B cell (primary cell): Measurements from ENCODE around the gene ATP8B3. TPM values are rescaled to one million over a fixed set of nuclear protein-coding genes. Genes with fewer than 3 reads are reported as not detected.

ENCODE experiments used
- ATAC-seq: fragments of 200-7000 bp; cut with Tn5 transposase; one replicate; pipeline ENCODE4 v1.10.0; 2021; ENCODE audit warnings: low read depth, mild to moderate bottlenecking, moderate number of reproducible peaks, moderate library complexity
- CTCF ChIA-PET: fragments of 350-600 bp; sonication (Branson Sonifier 250); formaldehyde crosslinking; loops from one replicate; lab custom pipeline; 2021; ENCODE audit warnings: antibody characterized with exemption, inconsistent platforms; lab: Charles Lee
- POLR2A ChIA-PET: fragments of 350-600 bp; sonication (Branson Sonifier 250); formaldehyde crosslinking; loops from one replicate; lab custom pipeline; 2021; ENCODE audit warnings: antibody characterized with exemption; lab: Charles Lee
- DNase-seq: peaks from one replicate; pipeline ENCODE4 v3.0.0; 2013
- H2AFZ ChIP-seq: 2 replicates; pipeline ENCODE4 v1.6.1; 2012; ENCODE audit warnings: mild to moderate bottlenecking, low read depth, low read length; ENCODE audit not compliant: insufficient read depth, poor library complexity, severe bottlenecking
- H3K27ac ChIP-seq, 2 donors: 1 replicate in 1 of 2; 2 replicates in 1 of 2; pipeline ENCODE4 v1.5.1; 2012 to 2013; ENCODE audit warnings: low read length in 2 of 2, mild to moderate bottlenecking in 2 of 2, moderate library complexity in 1 of 2
- H3K27me3 ChIP-seq, 4 experiments: fragments of 200-600 bp in 1 of 4; sonication (generic) in 1 of 4; replicated peaks in 1 of 4; 1 replicate in 2 of 4; 2 replicates in 2 of 4; pipeline versions ENCODE4 v1.6.1 to v1.7.0; 2013 to 2016; ENCODE audit warnings: low read length in 3 of 4, mild to moderate bottlenecking in 2 of 4, mixed read lengths in 1 of 4, moderate library complexity in 1 of 4; ENCODE audit not compliant: insufficient read depth in 4 of 4, control insufficient read depth in 3 of 4; ENCODE audit errors: control extremely low read depth in 1 of 4
- H3K36me3 ChIP-seq, 2 experiments: replicated peaks in 1 of 2; 1 replicate in 1 of 2; 2 replicates in 1 of 2; pipeline versions ENCODE4 v1.6.1 to v1.7.1; 2013; ENCODE audit warnings: low read length in 1 of 2; ENCODE audit not compliant: insufficient read depth in 2 of 2, control insufficient read depth in 1 of 2; ENCODE audit errors: control extremely low read depth in 1 of 2, extremely low read depth in 1 of 2
- H3K4me1 ChIP-seq, 2 donors: fragments of 200-600 bp in 1 of 2; sonication (generic) in 1 of 2; 1 replicate in 1 of 2; 2 replicates in 1 of 2; pipeline versions ENCODE4 v1.5.1 to v1.6.1; 2013 to 2017; ENCODE audit warnings: low read length in 2 of 2; ENCODE audit not compliant: control insufficient read depth in 2 of 2, insufficient read depth in 2 of 2
- H3K4me2 ChIP-seq: replicated peaks from 2 replicates; pipeline ENCODE3; 2012; ENCODE audit warnings: mild to moderate bottlenecking, low read depth, low read length; ENCODE audit not compliant: poor library complexity, severe bottlenecking
- H3K4me3 ChIP-seq, 5 experiments: fragments of 200-600 bp in 1 of 5; sonication (generic) in 1 of 5; 1 replicate in 3 of 5; 2 replicates in 2 of 5; pipeline versions ENCODE4 v1.5.1 to v1.7.0; 2011 to 2016; ENCODE audit warnings: low read length in 4 of 5, mild to moderate bottlenecking in 4 of 5, low read depth in 2 of 5, control low read depth in 1 of 5, moderate library complexity in 1 of 5; ENCODE audit not compliant: insufficient read depth in 1 of 5; ENCODE audit errors: control extremely low read depth in 1 of 5, extremely low read depth in 1 of 5
- H3K79me2 ChIP-seq: fragments of 200-600 bp; sonication (generic); one replicate; pipeline ENCODE4 v1.6.0; 2016; ENCODE audit warnings: low read length; ENCODE audit not compliant: control insufficient read depth, insufficient read depth
- H3K9ac ChIP-seq: fragments of 200-600 bp; sonication (generic); 2 replicates; pipeline ENCODE4 v1.6.1; 2017; ENCODE audit warnings: mild to moderate bottlenecking, low read length, moderate library complexity
- H3K9me3 ChIP-seq, 3 donors: one replicate each; pipeline versions ENCODE4 v1.6.1 to v1.7.1; 2013; ENCODE audit warnings: low read length in 2 of 3; ENCODE audit not compliant: control insufficient read depth in 2 of 3, insufficient read depth in 1 of 3; ENCODE audit errors: control extremely low read depth in 1 of 3
- H4K20me1 ChIP-seq: 2 replicates; pipeline ENCODE4 v1.6.0; 2012; ENCODE audit warnings: mild to moderate bottlenecking, low read length; ENCODE audit not compliant: insufficient read depth, control insufficient read depth, poor library complexity, severe bottlenecking
- H3K27ac Mint-ChIP-seq: one replicate; pipeline ENCODE4 v1.8.0; 2021; ENCODE audit warnings: mixed read lengths
- H3K27me3 Mint-ChIP-seq: one replicate; pipeline ENCODE4 v1.8.0; 2021; ENCODE audit warnings: mixed read lengths
- H3K4me1 Mint-ChIP-seq: one replicate; pipeline ENCODE4 v1.8.0; 2021; ENCODE audit warnings: mixed read lengths
- H3K4me3 Mint-ChIP-seq: one replicate; pipeline ENCODE4 v1.8.0; 2021; ENCODE audit warnings: mixed read lengths
- H3K9me3 Mint-ChIP-seq: one replicate; pipeline ENCODE4 v1.8.0; 2022; ENCODE audit warnings: mixed read lengths; ENCODE audit not compliant: insufficient read depth
- CTCF ChIP-seq: fragments of 200-600 bp; IDR thresholded peaks from one replicate; pipeline ENCODE4 v1.8.0; 2022; ENCODE audit warnings: antibody characterized with exemption, mild to moderate bottlenecking
- EZH2 ChIP-seq: IDR thresholded peaks from 2 replicates; pipeline ENCODE4 v1.6.1; 2012; ENCODE audit warnings: borderline replicate concordance, low read depth, mild to moderate bottlenecking, moderate library complexity, low read length; ENCODE audit not compliant: insufficient read depth, poor library complexity, severe bottlenecking
- WGBS: methylation state at CpG from one replicate; pipeline ENCODE4 v1.1.5; 2013; ENCODE audit warnings: missing lambda C conversion rate; ENCODE audit not compliant: insufficient coverage; 5-methylcytosine and 5-hydroxymethylcytosine counted together
- intact Hi-C: fragments of 100-400 bp; cut with micrococcal nuclease; formaldehyde crosslinking; loops from one replicate; pipeline ENCODE4 v1.10.0; 2022
- polyA plus RNA-seq: library from polyadenylated mRNA; depleted of rRNA; stranded (reverse); fragments of >200 nt; gene quantifications from 2 replicates; pipeline ENCODE4 v1.2.3, GENCODE V29; 2012
- total RNA-seq, 2 donors: library from RNA; stranded (reverse); fragments of 120-200 nt in 1 of 2; gene quantifications; 1 replicate in 1 of 2; 2 replicates in 1 of 2; pipeline versions ENCODE4 v1.2.3 to v1.2.4, GENCODE V29; 2013 to 2022

ATP8B3 gene
- total and polyA plus RNA-seq, 2 donors (not counting 1 experiment from before 2014, with no cell fraction given), result 0.89 to 5.1 TPM

GRCh38 chr19:1756705-1757465, 55.2 kb downstream of the ATP8B3 start:
- Mint-ChIP-seq H3K4me3 (peak overlapping the region; percentile 55), H3K9me3 (no peaks in the 10 kb centered on the region), H3K27ac (peak overlapping the region; percentile 67), H3K27me3 (peaks cover 29% of the 10 kb centered on the region), H3K4me1 (peaks cover 19% of the 10 kb centered on the region)
- ChIA-PET POLR2A (interaction anchor here (0.6 kb wide), 1 partner anchor 145 kb away, joined by 13 read pairs; no protein-coding TSS in a partner anchor), CTCF (no interaction called here)
- Histone ChIP-seq H3K27me3 (peaks cover 0 to 83% (median 53%) of the 10 kb centered on the region in 4 experiments), H3K4me3 (no peak overlapping the region), H3K36me3 (no peaks in the 10 kb centered on the region), H3K27ac (no peak overlapping the region), H3K4me2 (peak overlapping the region; percentile 64), H3K9me3 (peaks cover 0 to 63% (median 0%) of the 10 kb centered on the region in 3 donors), H3K79me2 (no peaks in the 10 kb centered on the region), H4K20me1 (peaks cover 9% of the 10 kb centered on the region), H2AFZ (no peak overlapping the region), H3K9ac (no peak overlapping the region), H3K4me1 (peaks cover 48 to 53% of the 10 kb centered on the region in 2 donors)
- DNase-seq (peak; percentile 49), ATAC-seq (no peak)
- 7% methylated on average over 20 of the region's 29 CpGs for WGBS
- intact Hi-C loops, result no loop called here
- TF ChIP-seq EZH2, result no peak
- no peak for TF ChIP-seq CTCF

DNA sequence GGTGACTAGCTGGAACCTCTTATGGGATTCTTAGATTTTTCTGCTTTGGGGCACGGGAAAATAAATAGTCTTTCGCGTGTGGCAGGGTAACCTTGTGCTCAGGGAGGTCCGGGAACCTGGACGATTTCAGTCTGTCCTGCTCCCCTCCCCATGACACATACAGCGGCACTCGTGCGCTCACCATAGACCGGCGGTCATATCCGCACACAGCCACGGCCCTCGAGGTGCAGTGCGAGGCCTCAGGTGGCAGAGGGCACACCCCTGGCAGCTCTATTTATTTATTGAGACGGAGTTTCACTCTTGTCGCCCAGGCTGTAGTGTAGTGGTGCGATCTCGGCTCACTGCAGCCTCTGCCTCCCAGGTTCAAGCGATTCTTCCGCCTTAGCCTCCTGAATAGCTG, 55.8 kb downstream of the ATP8B3 start:
- H3K4me2 ChIP-seq, result peak overlapping the region; percentile 6
- H3K36me3 ChIP-seq, result no peaks in the 10 kb centered on the region
- intact Hi-C loops, result no loop called here
- Mint-ChIP-seq H3K4me1 (peaks cover 25% of the 10 kb centered on the region), H3K27ac (peak overlapping the region; percentile 50), H3K27me3 (peaks cover 29% of the 10 kb centered on the region), H3K9me3 (no peaks in the 10 kb centered on the region), H3K4me3 (no peak overlapping the region)
- ATAC-seq (no peak), DNase-seq (peak; percentile 44)
- no peak overlapping the region for H3K4me3 ChIP-seq
- no peaks in the 10 kb centered on the region for H3K79me2 ChIP-seq
- peaks cover 0 to 83% (median 53%) of the 10 kb centered on the region in 4 experiments for H3K27me3 ChIP-seq
- no peak overlapping the region for H2AFZ ChIP-seq
- 6% methylated on average over 17 of the region's 20 CpGs for WGBS
- peaks cover 9% of the 10 kb centered on the region for H4K20me1 ChIP-seq
- peaks cover 0 to 63% (median 0%) of the 10 kb centered on the region in 3 donors for H3K9me3 ChIP-seq
- ChIA-PET CTCF (no interaction called here), POLR2A (no interaction called here)
- TF ChIP-seq CTCF (no peak), EZH2 (no peak)
- H3K27ac ChIP-seq, result no peak overlapping the region
- peaks cover 52 to 60% of the 10 kb centered on the region in 2 donors for H3K4me1 ChIP-seq
- H3K9ac ChIP-seq, result no peak overlapping the region
